NCI-H1930 (cell line): ENCODE results near the gene ZNF282.
A peak's percentile ranks its signal among the peaks of the same experiment; 100 is the strongest.

ENCODE experiments used
- DNase-seq, 2 experiments: peaks; one replicate each; lab custom pipeline; 2025; lab: John Stamatoyannopoulos, UW

ZNF282 gene

DNA sequence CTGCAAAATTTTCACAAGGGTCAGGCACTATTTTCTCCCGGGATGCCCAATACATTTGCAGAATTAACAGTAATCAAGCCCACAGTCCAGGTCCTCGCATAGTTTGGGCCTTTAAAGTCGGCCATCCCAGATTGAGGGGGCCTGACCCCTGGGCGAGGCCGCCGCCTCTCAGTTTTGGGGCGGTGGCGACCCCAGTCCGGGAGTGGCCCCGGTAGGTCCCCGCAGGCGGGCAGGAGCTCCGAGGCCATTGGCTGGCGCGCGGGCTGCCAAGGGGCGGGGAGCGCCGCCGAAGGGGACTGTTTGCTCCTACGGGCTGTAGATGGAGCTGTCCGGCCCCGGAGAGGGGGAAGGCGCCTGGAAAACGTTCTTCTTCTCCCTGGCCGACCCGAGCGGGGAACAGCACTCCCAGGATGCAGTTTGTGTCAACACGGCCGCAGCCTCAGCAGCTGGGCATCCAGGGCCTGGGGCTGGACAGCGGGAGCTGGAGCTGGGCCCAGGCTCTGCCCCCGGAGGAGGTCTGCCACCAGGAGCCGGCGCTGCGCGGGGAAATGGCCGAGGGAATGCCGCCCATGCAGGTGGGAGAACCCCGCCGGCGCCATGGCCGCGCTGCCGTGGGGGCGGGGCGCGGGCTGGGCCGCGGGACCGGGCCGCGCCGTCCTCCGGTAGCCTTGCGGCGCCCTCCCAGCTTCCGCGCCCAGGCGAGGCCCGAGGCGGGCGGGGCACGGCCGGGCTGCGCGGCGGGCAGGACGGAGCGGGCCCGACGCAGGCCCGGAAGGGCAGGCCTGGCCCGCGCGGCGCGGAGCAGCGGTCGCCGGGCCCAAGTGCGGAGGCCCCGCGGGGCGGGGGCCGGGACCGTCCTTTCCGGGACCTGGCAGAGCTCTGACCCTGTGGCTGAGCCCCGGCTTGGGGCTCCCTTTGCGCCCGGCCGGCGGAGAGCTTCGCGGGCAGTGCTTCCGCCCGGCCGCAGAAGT is at the start of gene ZNF282:
Gene ZNF282, plus strand, starts transcription at position 367 of the 971 bp plus-strand sequence. Its CDS starts 44 bp downstream, at position 411.
- DNase-seq = peak; percentile 83 to 89

DNA sequence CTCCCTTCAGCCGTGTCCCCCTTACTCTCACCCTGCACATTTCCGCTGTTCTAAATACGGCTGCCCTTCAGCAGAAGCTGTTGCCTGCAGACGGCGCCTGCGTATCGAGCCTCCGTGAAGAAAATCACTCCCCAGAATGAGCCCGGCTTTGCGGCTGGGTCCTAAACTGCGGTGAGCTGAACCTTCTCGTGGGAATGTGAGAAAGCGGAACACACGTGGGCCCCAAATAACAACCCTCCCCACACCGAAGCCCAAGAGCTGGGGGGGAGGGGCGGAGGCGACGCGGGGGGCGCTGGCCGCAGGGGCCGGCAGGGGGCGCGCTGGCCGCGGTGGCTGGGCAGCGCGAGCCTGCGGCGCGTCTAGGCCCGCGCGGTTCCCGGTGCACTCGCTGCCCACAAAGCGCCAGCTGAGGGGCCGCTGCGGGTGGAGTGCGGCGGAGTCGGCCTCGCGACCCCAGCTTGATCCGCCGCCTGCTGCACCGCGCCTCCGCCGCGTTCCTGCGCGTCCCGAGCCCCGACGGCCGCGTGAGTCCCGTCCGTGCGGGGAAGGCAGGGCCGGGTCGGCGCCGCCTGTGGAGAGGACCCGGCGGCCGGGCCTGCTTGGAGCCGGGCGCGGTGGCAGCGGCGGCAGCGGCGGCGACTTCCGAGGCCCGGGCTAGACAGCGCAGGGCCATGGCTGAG is 48.1 kb upstream of the ZNF282 start, which contains the start of gene ZNF398:
Gene ZNF398, plus strand, starts transcription at position 382 of the 680 bp plus-strand sequence. Its CDS starts 290 bp downstream, at position 672.
- peak; percentile 66 to 85 for DNase-seq

- DNase-seq = peak in 1 of 2 experiments; percentile 30
These were observed 47.3 kb upstream of the ZNF282 start for GRCh38 chr7:149147752-149148653.

DNA sequence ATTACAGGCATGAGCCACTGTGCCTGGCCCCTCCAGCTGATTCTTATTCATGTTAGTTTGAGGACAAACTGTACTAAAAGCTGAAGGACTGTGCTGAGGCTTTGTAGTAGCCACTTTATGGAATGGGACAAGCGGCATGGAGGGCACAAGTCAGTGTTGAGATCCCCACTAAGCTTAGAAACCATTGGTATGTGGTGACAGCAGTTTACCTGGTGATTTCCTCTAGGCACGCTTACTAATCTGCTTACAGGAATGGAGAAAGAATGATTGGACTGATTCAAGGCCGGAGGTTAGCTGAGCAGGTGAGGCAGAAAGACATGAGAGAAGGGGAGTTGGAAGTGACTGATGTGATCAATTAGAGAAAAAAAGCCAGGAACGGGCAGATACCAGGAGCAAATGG is 44.4 kb upstream of the ZNF282 start:
- DNase-seq = no peak

DNA sequence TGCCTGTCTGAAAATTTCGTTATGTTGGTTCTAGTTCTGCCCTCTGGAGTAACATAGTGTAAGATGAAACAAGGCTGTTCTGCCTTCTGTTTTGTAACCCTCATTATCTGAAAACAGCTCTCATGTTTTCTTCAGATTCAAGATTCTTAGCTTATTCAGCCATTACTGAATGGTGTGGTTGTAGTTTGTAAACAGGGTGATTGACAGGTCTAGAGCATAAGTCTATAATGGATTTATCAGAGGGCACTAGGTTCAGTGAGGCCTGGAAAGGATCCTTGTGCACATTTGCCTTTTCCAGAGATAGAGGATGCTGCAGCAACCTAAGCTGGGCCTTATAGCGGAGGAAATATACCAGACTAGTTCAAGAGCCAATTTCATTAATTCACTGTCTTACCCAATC is 42.0 kb upstream of the ZNF282 start:
- DNase-seq = no peak

- DNase-seq = no peak
These were observed 41.3 kb upstream of the ZNF282 start for GRCh38 chr7:149154056-149154455.

DNA sequence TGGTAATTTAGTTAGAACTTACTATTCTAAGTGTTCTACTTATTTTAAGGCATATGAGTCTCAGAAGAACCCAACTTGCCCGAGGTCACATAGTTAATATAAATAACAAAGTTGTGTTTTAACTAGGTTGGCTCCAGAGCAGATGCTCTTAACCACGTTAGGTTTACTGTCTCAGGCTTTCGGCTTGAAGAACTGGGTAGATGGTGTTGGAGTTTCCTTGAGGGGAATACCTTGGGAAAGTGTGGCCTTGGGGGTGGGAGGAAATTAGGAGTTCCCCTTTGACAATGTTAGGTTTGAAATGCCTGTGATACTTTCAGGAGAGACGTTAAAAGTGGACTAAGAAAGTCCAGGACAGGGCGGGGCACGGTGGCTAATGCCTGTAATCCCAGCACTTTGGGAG is 38.4 kb upstream of the ZNF282 start:
- DNase-seq = no peak

DNA sequence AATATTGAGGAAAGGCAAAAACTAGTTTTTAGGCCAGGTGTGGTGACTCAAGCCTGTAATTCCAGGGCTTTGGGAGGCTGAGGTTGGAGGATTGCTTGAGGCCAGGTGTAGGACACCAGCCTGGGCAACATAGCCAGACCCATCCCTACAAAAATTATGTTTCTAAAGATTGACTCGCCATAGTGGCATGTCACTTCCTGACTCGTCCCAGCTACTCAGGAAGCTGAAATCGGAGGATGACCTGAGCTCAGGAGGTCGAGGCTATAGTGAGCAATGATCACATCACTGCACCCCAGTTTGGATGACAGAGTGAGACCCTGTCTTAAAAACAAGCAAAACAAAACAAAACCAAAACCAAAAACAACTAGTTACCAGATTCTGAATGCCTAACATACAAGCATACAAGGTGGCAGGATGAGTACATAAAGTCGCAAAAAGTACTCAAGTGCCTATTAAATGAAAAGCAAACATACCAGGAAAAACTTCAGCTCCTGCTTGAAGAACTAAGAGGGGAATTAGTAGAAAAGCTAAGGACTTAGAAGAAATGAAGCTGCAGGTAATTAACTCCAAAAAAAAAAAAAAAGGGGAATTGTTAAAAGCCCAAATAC is 34.0 kb upstream of the ZNF282 start:
- DNase-seq = no peak

DNA sequence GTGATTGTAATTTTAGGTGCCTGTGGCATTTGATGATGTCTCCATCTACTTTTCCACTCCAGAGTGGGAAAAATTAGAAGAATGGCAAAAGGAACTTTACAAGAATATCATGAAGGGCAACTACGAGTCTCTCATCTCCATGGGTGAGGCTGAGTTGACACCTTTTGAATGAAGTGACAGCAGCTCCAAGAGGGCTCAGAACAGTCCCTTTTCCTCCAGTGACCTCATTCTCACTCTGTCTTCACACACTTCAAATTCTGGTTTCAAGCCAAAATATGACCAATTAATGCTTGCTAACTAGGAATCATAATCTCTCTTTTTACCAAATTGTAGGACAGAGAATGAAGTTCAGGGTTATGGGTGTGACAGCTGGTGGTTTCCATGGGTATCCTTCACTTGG is 29.2 kb upstream of the ZNF282 start:
- DNase-seq = no peak

DNA sequence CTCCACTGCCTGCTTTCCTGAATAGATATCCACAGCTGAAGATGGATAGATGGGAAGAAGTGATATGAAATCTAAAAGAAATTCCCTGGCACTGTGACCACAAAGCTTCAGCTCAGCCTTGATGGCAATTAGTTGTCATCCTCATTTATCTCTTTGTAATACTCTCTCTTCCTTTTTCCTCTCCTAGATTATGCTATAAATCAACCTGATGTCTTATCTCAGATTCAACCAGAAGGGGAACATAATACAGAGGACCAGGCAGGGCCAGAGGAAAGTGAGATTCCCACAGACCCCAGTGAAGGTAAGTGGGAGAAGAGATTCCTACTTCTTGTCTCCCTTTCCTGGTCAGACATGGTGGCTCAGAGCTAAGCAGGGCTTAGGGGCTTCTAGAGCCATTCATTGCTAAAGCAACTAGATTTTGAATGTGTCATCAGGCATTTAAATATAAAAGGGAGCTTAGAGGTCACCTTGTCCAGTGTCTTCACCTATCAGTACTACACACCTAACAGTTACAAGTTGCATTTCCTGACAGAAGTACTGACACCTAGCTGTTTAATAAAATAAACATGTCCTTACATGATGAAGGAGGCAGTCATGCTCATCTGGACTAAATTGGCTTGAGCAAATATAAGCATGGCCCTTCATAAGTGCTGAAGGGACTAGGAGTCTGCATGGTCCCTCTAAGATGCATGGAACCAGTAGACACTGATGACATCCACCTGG is 28.6 kb upstream of the ZNF282 start:
- no peak for DNase-seq

GRCh38 chr7:149171892-149172533 is 23.3 kb upstream of the ZNF282 start:
- no peak for DNase-seq

GRCh38 chr7:149172534-149172920 is 22.8 kb upstream of the ZNF282 start:
- DNase-seq = no peak

- no peak for DNase-seq
These were observed 20.2 kb upstream of the ZNF282 start for GRCh38 chr7:149175150-149175549.

- DNase-seq = no peak
These were observed 16.1 kb upstream of the ZNF282 start for GRCh38 chr7:149179241-149179640.

GRCh38 chr7:149180722-149181449 is 14.5 kb upstream of the ZNF282 start:
- DNase-seq = no peak

GRCh38 chr7:149181450-149181790 is 13.9 kb upstream of the ZNF282 start:
- DNase-seq = no peak

DNA sequence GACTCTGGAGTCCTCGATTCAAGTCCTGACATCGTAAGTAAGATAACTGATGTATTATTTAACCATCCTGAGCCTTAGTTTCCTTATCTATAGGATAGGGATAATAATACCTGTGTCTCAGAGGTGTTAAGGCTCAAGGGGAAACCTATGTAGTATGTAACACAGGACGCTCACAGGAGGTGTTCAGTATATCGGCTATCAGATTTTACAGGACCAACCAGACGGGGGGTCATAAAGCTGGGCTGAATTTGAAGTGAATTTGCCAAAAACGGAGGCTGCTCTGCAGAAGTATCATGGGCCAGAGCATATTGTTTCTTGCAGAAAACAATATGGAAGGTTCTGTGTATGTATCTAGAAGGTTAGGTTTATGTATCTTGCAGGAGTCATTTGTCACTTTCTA is 11.1 kb upstream of the ZNF282 start:
- no peak for DNase-seq

DNA sequence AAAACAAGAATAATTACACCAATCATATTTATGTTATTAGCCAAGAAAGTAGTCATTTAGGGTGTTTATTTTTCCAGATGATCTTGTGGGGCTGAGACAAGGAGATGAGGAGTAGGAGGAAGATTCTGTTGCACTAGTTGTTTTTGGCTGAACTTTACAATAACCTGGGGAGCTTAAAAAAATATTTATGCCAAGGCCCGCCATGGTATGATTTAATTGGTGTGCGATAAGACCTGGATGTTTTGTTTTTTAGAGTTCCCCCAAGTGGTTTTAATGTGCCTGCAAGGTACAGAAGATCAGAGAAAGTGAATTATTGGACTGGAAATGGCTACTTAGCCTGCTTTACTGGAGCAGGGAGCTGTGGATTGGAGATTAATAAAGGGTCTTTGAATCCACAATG is 7.1 kb upstream of the ZNF282 start:
- no peak for DNase-seq

- DNase-seq = no peak
These were observed 6.6 kb upstream of the ZNF282 start for GRCh38 chr7:149188637-149189259.
